GM19238 (cell line): Measurements from ENCODE around the gene FOXP1.

Experiments
- DNase-seq: peaks from one replicate; pipeline ENCODE4 v3.0.0; 2011; ENCODE audit warnings: low spot score; ENCODE audit not compliant: insufficient read length

The FOXP1 gene

GRCh38 chr3:71402280-71402679 lies 181.2 kb downstream of the FOXP1 start:
- no peak for DNase-seq

- DNase-seq = no peak
These were observed 181.8 kb downstream of the FOXP1 start for GRCh38 chr3:71401695-71402231.

- DNase-seq = no peak
These were observed 182.5 kb downstream of the FOXP1 start for GRCh38 chr3:71400986-71401451.

- DNase-seq = no peak
These were observed 184.1 kb downstream of the FOXP1 start for GRCh38 chr3:71399478-71399877.

GRCh38 chr3:71398157-71398836 lies 185.2 kb downstream of the FOXP1 start:
- DNase-seq = no peak

- no peak for DNase-seq
These were observed 185.8 kb downstream of the FOXP1 start for GRCh38 chr3:71397726-71398125.

- no peak for DNase-seq
These were observed 186.5 kb downstream of the FOXP1 start for GRCh38 chr3:71397046-71397445.

- DNase-seq = no peak
These were observed 187.4 kb downstream of the FOXP1 start for GRCh38 chr3:71395927-71396695.

GRCh38 chr3:71395470-71395869 lies 188.1 kb downstream of the FOXP1 start:
- DNase-seq = no peak

GRCh38 chr3:71393745-71394144 lies 189.8 kb downstream of the FOXP1 start:
- DNase-seq = no peak

GRCh38 chr3:71393093-71393492 lies 190.4 kb downstream of the FOXP1 start:
- no peak for DNase-seq

GRCh38 chr3:71392251-71392650 lies 191.3 kb downstream of the FOXP1 start:
- DNase-seq = no peak

- no peak for DNase-seq
These were observed 192.2 kb downstream of the FOXP1 start for GRCh38 chr3:71391361-71391760.

GRCh38 chr3:71389911-71390573 lies 193.5 kb downstream of the FOXP1 start:
- no peak for DNase-seq

GRCh38 chr3:71389191-71389590 lies 194.3 kb downstream of the FOXP1 start:
- no peak for DNase-seq

GRCh38 chr3:71388535-71389120 lies 194.9 kb downstream of the FOXP1 start:
- DNase-seq = no peak

- no peak for DNase-seq
These were observed 195.9 kb downstream of the FOXP1 start for GRCh38 chr3:71387586-71387985.

GRCh38 chr3:71384837-71385716 lies 198.5 kb downstream of the FOXP1 start:
- no peak for DNase-seq

- DNase-seq = no peak
These were observed 199.1 kb downstream of the FOXP1 start for GRCh38 chr3:71384388-71384787.

- no peak for DNase-seq
These were observed 203.4 kb downstream of the FOXP1 start for GRCh38 chr3:71380096-71380495.

GRCh38 chr3:71378509-71378908 lies 205.0 kb downstream of the FOXP1 start:
- DNase-seq = no peak
